ENCODE results near the gene ATP2A3.

ATP2A3 gene

DNA sequence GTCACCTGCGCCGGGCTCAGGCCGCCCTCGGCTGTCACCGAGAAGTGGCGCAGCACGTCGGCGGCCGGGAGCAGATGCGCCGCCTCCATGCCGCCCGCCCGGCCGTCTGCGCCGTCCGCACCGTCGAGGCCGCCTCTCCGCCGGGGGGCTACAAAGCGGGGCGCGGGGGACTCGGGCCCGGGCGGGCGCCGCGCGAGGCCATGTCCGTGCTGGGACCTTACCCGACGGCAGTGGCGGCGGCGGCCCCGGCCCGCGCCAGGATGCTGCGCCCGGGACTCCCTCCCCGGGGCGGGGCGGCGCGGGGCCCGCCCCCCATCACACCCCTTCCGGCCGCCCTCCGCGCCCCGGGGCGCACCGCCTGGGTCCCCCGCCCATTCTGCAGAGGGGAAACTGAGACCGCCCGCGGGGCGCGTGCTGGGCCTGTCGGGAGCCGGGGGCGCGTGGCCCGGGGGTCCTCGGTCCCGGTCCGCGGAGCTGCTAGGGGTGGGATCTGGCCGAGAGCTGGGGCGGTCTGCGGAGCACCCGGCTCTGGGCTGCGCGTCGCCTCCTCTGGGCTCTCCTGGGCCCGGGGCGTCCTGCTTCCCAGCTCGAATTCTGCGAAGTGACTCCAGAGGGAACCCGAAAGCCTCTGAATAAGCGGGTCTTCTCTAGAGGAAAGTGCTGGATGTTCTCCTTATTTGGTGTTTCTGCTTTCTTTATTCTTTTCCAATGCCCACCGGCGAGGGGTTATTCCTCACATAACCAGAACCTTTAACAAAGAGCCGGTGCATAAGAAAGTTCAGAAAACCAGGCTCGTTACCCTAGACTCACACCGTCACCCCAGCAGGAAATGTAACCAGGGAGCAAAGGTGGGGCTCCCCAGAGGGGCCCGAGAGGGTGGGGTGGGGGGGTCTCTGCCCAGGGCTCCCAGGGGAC is at the start of gene ATP2A3:
Gene ATP2A3, minus strand, starts transcription at position 235 of the 915 bp plus-strand sequence. Its CDS starts 146 bp downstream, at position 89.
- Mint-ChIP-seq H3K4me1 (peaks cover 55% of the 10 kb centered on the region), H3K27ac (peak within 1 kb of the TSS; percentile 90), H3K4me3 (peak within 1 kb of the TSS; percentile 89), H3K36me3 (peaks cover 16% of the 10 kb centered on the region), H3K9me3 (no peaks in the 10 kb centered on the region)
- peak; percentile 84 for ATAC-seq
- peak; percentile 51 to 79 for DNase-seq (ENCODE audit: low spot score in 2 of 2)

DNA sequence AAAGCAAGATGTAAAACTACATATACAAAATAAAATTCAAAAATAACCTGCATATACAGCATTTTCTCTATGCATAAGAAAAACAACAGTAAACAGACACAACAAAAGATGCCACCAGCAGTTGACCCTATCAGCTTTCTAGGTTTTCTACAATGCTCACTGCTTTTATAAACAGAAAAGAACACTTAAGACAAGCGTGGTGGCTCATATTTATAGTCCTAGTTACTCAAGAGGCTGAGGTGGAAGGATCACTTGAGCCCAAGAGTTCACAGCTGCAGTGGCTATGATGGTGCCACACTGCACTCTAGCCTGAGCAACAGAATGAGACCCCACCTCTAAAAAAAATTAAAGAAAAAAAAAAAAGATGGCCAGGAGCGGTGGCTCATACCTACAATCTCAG is 46.5 kb upstream of the ATP2A3 start:
- no peaks in the 10 kb centered on the region for H3K4me1 Mint-ChIP-seq
- no peaks in the 10 kb centered on the region for H3K9me3 Mint-ChIP-seq
- H3K27ac Mint-ChIP-seq: no peak overlapping the region
- DNase-seq (ENCODE audit: low spot score in 2 of 2) (no peak), ATAC-seq (no peak)
- H3K36me3 Mint-ChIP-seq: peaks cover 93% of the 10 kb centered on the region
- no peak overlapping the region for H3K4me3 Mint-ChIP-seq

DNA sequence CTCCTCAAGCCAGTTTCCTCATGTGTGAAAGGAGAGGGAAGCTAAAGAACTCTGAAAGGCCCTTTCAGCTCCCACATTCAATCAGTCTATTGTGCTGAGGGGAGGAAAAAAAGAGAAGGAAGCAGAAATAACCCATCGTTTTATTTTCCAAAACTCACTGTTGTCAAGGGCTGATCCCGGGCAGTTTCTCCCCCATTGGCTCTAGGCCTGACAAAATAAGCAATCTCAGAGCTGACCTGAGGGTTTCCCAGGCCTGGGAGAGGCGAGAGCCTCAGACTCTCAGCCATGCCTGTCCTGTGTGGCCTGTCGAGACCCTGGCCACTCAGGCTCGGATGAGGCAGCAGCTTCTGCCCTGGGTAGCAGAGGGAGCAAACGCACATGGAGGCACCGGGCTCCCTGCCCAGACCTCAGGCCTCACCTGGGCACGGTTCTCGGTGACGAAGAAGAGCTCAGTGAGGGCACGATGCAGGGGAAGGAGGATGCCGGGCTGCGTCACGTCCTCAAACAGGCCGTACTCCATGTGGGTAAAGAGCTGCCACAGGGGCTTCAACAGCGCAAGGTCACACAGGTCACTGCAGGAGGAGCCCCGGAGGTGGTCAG is 45.0 kb upstream of the ATP2A3 start:
- no peaks in the 10 kb centered on the region for H3K9me3 Mint-ChIP-seq
- DNase-seq (ENCODE audit: low spot score in 2 of 2) (no peak), ATAC-seq (no peak)
- H3K4me1 Mint-ChIP-seq: peaks cover 8% of the 10 kb centered on the region
- H3K27ac Mint-ChIP-seq: peak overlapping the region; percentile 14
- H3K4me3 Mint-ChIP-seq: no peak overlapping the region
- peaks cover 79% of the 10 kb centered on the region for H3K36me3 Mint-ChIP-seq

DNA sequence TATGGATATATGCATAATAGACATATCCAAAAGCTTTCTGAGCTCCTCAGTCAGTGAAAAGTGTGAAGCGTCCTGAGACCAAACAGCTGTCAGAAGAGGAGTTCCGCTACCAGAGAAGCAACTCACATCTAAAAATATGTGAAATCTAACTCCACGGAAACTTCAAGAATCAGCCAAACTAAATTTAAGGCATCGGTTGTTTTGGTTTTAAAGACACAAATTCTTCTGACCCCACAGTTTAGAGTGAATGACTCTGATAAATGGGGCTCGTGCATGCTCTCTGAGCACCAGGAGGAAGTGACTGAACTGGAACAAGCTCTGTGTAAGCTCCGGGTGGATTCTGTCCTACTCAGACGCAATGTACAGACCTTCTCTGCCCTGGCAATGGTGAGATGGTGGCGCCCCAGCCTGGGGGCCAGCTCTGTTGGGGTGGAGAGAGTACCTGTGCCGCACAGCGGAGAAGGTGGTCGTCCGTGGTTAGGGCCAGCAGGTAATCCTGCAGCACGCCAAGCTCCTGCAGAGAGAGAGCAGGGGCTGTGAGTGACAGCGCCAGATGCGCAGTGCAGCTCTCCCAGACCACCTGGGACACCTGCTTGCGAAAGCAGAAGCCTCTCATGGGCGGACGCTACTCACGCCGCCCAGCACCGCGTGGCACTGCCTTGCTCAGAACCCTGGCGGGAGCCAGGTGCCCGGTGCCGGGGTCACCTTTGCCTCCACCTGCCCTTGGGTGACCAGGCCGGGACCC is 44.4 kb upstream of the ATP2A3 start:
- Mint-ChIP-seq H3K4me1 (peaks cover 8% of the 10 kb centered on the region), H3K36me3 (peaks cover 72% of the 10 kb centered on the region), H3K9me3 (no peaks in the 10 kb centered on the region), H3K4me3 (no peak overlapping the region), H3K27ac (peak overlapping the region; percentile 32)
- DNase-seq (ENCODE audit: low spot score in 2 of 2) (no peak), ATAC-seq (no peak)

DNA sequence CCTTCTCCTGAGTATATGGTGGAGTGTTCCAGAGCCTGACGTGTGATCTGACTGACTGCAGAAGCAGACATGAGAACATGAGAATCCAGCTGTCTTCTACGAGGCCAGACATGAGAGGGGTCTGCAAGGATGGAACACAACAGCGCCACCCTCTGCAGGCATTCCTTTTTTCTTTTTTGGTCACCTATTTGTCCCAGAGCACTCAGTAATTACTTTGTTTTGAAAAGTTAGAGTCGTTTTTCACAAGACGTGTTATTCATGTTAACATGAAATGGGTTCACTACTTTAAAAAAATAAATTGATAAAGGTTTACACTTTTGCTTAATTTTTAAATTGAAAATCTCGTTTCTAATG is 43.8 kb upstream of the ATP2A3 start:
- peak overlapping the region; percentile 32 for H3K27ac Mint-ChIP-seq
- H3K4me1 Mint-ChIP-seq: peaks cover 8% of the 10 kb centered on the region
- DNase-seq (ENCODE audit: low spot score in 2 of 2) (no peak), ATAC-seq (no peak)
- no peaks in the 10 kb centered on the region for H3K9me3 Mint-ChIP-seq
- H3K36me3 Mint-ChIP-seq: peaks cover 72% of the 10 kb centered on the region
- no peak overlapping the region for H3K4me3 Mint-ChIP-seq

DNA sequence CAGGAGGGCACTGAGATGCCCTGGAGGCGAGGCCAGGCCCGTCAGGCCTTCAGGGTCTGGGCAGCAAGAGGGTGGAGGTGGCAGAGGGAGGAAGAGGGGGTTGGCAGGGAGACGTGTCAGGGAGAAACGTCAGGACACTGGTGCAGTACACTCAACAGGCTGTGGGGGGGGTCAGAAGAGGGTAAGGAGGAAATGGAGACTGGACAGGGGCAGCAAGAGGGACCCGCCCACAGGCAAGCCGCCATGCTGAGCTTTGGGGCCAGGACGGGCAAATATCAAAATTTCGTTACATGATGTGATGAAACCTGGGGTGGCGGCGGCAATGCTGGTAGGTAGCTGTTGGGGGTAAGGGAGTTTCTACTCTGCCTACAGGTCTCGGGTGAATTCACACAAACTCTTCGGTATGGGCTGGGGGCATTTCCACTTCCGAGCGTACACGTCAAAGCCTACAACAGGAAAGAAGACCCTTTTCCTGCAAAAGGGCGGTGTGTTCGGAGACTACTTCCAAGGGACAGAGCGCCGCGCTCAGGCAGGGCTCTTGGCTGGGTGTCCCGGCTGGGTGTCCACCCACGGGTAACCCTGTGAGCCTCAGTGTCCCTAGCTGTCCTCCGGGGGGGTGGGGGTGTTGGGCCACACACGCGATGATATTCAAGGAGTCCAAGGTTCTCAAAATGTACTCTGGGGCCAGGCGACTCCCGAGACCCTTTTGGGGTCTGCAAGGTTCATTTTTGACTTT is 43.3 kb upstream of the ATP2A3 start:
- Mint-ChIP-seq H3K9me3 (no peaks in the 10 kb centered on the region), H3K27ac (peak overlapping the region; percentile 74), H3K4me3 (no peak overlapping the region), H3K4me1 (peaks cover 8% of the 10 kb centered on the region), H3K36me3 (peaks cover 66% of the 10 kb centered on the region)
- DNase-seq (ENCODE audit: low spot score in 2 of 2): no peak
- ATAC-seq: no peak

DNA sequence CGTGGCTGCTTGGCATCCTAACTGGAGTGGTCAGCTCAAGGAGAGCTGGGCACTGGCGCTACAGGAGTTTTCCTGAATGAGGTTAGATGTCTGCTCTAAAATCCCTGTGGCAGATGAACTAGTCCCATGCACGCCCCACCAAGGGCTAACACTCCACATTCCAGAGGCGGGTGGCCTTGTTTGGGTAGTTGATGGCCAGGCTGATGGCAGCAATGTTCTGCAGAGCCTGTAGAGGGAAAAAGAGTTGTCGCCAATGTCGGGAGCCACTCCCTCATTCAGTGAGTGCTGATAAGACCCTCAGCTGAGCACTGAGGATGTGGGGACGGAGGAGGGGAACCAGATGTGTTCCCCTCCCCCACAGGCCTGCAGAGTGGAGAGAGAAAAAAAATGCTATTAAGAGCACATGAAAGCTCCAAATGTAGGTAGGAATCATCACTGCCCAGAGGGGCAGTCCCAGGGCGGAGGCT is 42.5 kb upstream of the ATP2A3 start:
- ATAC-seq (no peak), DNase-seq (ENCODE audit: low spot score in 2 of 2) (no peak)
- no peak overlapping the region for H3K4me3 Mint-ChIP-seq
- peaks cover 8% of the 10 kb centered on the region for H3K4me1 Mint-ChIP-seq
- no peaks in the 10 kb centered on the region for H3K9me3 Mint-ChIP-seq
- H3K27ac Mint-ChIP-seq: peak overlapping the region; percentile 74
- H3K36me3 Mint-ChIP-seq: peaks cover 59% of the 10 kb centered on the region

DNA sequence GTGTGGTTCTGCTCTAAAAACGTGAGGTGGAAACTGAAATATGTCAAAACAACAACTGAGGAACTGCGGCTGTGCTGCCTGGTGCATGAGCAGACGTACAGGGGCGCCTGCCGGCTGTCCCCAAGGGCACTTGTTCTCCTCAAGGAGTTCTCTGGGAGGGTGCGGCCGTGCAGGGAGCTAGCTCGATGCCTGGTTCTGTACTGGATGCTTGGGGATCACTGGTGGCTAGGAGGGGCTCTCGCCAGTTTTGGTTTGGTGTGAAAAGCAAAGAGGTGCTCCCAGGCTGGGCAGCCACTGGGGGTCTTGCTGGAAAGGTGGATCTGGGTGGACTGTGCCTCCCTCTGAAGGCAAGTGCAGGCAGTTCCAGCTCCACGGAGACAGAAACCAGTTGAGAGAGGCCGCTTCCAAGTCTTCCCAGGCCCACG is 41.9 kb upstream of the ATP2A3 start:
- DNase-seq (ENCODE audit: low spot score in 2 of 2) (no peak), ATAC-seq (no peak)
- Mint-ChIP-seq H3K36me3 (peaks cover 53% of the 10 kb centered on the region), H3K27ac (no peak overlapping the region), H3K9me3 (no peaks in the 10 kb centered on the region), H3K4me3 (no peak overlapping the region), H3K4me1 (peaks cover 8% of the 10 kb centered on the region)

DNA sequence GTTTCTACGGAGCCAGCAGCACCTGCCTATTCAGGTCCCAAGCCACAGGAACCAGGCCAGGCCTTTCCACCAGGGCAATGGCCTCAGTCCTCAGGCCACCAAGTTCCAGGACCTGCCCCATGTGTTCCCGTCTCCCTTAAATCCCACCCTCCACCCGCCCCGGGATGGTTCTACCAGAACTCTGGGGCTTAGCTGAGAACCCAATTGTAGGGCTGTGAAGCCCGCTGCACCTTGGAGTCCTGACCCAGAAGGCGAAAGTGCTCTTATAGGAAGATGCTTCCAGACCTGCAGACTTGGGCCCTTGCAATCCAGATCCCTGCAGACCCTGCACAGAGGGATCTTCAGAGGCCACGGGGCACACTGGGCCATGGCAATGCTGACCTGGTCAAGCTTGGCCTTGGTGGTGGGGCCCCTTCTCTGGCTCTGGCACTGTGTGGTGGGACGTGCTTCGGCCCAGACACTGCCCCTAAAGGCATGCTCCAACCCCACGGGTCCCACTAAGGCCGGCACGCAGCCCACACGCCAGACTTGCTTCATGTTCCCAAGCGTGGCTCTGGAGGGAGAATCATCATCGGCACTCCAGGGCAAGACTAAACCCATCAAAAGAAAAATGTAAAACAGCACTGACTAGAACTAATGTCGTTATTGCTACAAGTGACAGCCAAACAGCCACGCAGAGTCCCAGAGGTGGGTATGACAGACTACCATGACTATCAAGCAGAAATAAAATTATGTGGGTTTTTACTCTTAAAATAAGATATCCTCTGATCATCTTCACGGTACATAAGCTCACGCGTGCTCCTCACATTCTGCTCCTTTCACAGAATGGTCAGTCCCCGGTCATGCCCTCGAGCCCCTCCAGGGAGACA is 41.3 kb upstream of the ATP2A3 start:
- Mint-ChIP-seq H3K9me3 (no peaks in the 10 kb centered on the region), H3K36me3 (peaks cover 52% of the 10 kb centered on the region), H3K27ac (peak overlapping the region; percentile 71), H3K4me3 (no peak overlapping the region), H3K4me1 (peaks cover 8% of the 10 kb centered on the region)
- no peak for DNase-seq (ENCODE audit: low spot score in 2 of 2)
- ATAC-seq: no peak

DNA sequence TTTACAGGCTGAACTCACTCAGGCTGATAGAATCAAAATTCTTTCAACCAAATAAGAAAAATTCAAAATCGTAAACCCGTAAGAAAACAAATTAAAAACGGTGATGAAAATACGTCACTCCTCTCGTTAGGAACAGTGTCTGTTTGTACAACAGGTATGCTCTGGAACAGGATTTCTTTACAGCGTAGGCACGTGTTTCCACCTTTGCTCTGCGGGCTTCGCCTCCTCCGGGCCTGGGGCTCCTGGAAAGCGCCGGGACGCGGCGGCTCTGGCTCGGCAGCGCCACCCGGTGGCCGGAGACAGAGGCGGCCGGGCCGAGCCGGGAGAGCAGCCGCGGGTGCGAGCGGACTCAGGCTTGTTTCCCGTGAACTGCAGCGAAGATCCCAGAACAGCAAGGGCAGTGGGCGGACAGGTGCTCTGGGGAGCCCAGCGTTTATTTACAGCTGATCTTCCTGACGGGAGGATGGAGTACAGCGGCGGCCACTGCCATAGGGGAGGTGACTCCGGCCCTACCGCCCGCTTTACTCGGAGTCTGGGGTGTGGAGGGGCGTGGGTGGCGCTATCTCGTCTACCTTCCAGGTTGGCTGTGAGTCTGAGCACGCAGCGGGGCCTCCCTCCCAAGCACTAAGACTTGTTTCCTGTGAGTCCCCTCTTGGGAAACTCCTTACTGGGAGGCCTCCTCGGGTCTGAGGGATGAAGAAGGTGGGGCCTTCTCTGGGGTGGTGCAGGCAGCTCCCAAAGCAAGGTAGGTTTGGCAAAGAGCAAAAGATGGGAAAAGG is 40.5 kb upstream of the ATP2A3 start:
- peak overlapping the region; percentile 71 for H3K27ac Mint-ChIP-seq
- peak; percentile 66 to 76 for DNase-seq (ENCODE audit: low spot score in 2 of 2)

DNA sequence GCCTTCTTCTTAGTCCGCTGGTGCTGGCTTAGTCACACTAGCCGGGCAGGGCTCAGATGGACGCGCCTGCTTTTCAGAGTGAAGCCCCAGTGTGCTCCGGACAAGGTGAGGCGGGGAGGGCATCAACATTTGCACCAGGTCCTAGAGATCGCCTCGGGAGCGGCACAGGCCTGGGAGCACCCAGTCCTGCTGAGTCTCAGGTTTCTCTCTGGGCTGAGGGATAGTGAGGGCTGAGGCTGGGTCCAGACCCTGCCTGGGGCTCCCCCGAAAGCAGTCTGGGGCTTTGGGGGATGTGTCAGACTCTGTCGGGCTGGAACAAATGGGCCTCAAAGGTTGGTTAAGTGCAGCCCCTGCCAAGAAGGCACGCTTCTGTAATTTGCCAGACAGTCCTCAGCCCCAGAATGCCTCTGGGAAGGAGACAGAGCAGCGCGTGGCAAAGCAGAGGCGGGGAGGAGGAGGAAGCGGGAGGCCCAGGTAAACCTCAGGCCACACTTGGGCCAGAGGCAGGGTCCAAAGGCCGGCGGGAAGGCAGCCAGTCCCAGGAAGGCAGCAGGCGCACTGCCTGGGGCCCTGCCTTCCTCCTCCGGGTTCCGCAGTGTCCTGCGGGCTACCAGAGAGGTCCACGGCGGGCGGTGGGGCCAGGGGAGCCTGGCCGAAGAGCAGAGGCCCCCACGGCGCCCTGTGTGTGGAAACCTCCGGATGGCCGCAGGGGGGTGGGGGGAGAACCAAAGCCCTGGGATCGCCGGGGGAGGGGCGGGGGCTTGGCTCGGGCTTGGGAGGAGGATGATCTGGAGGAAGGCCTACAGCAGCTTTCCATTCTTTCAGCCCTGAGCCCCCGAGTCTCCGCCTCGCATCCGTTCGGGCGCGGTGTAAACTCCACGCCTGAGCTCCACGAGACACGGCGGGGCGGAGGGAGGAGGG is 39.5 kb upstream of the ATP2A3 start:
- ATAC-seq: no peak
- H3K4me1 Mint-ChIP-seq: peaks cover 8% of the 10 kb centered on the region
- no peak overlapping the region for H3K4me3 Mint-ChIP-seq
- H3K27ac Mint-ChIP-seq: no peak overlapping the region
- no peak for DNase-seq (ENCODE audit: low spot score in 2 of 2)
- H3K9me3 Mint-ChIP-seq: no peaks in the 10 kb centered on the region
- H3K36me3 Mint-ChIP-seq: peaks cover 34% of the 10 kb centered on the region

More for the DNA sequence above, 40.5 kb upstream of the ATP2A3 start:
- H3K4me1 Mint-ChIP-seq: peaks cover 8% of the 10 kb centered on the region
- peaks cover 44% of the 10 kb centered on the region for H3K36me3 Mint-ChIP-seq
- ATAC-seq: peak; percentile 74
- no peaks in the 10 kb centered on the region for H3K9me3 Mint-ChIP-seq
- no peak overlapping the region for H3K4me3 Mint-ChIP-seq

DNA sequence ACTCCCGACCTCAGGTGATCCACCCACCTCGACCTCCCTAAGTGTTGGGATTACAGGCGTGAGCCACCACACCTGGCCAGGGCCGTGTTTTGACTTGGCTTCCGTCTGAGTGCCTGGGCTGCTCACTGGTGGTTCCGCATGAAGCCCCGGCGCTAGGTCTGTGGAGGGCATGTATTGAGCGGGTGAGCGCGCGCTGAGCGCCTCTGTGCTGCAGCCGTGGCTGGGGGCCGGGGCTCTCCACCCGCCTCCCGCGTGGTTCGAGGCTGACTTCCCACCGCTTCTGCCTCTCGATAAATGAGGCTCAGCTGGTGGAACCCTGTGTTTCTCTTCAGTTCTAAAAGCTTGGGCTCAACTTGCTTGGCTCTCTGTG is 38.9 kb upstream of the ATP2A3 start:
- no peak overlapping the region for H3K4me3 Mint-ChIP-seq
- H3K36me3 Mint-ChIP-seq: peaks cover 28% of the 10 kb centered on the region
- no peak for ATAC-seq
- DNase-seq (ENCODE audit: low spot score in 2 of 2): no peak
- H3K4me1 Mint-ChIP-seq: peaks cover 8% of the 10 kb centered on the region
- no peaks in the 10 kb centered on the region for H3K9me3 Mint-ChIP-seq
- H3K27ac Mint-ChIP-seq: no peak overlapping the region
